BE2C (cell line): Measurements from ENCODE around the gene WDR91.

Source experiments
- DNase-seq: peaks from one replicate; pipeline ENCODE4 v3.0.0-alpha.2; 2020
- H3K27me3 ChIP-seq: fragments of 250-450 bp; sonication (Bioruptor Pico); 2 replicates; pipeline ENCODE4 v1.5.1; 2020; ENCODE audit warnings: mild to moderate bottlenecking
- H3K36me3 ChIP-seq: fragments of 250-450 bp; sonication (Bioruptor Pico); 2 replicates; pipeline ENCODE4 v1.5.1; 2020; ENCODE audit warnings: mild to moderate bottlenecking
- H3K4me1 ChIP-seq: fragments of 250-450 bp; sonication (Bioruptor Pico); 2 replicates; pipeline ENCODE4 v1.5.1; 2020
- H3K4me3 ChIP-seq: 2 replicates; pipeline ENCODE4 v1.5.1; 2011; ENCODE audit warnings: low read depth, low read length
- H3K9me3 ChIP-seq: fragments of 250-450 bp; sonication (Bioruptor Pico); 2 replicates; pipeline ENCODE4 v1.5.1; 2020
- CTCF ChIP-seq: IDR thresholded peaks from 2 replicates; pipeline ENCODE4 v1.5.1; 2012; ENCODE audit warnings: mild to moderate bottlenecking, low read depth, low read length

WDR91 gene

GRCh38 chr7:135192914-135193536 is 18.3 kb downstream of the WDR91 start:
- no peak for TF ChIP-seq CTCF
- H3K27me3 ChIP-seq: no peaks in the 10 kb centered on the region
- no peaks in the 10 kb centered on the region; the same call in 1 of the 2 replicates for H3K36me3 ChIP-seq
- no peaks in the 10 kb centered on the region for H3K4me1 ChIP-seq
- no peak for DNase-seq
- no peak overlapping the region for H3K4me3 ChIP-seq
- no peaks in the 10 kb centered on the region for H3K9me3 ChIP-seq

GRCh38 chr7:135190703-135191102 is 20.6 kb downstream of the WDR91 start:
- no peak overlapping the region for H3K4me3 ChIP-seq
- DNase-seq: no peak
- no peaks in the 10 kb centered on the region for H3K4me1 ChIP-seq
- H3K27me3 ChIP-seq: no peaks in the 10 kb centered on the region
- H3K9me3 ChIP-seq: no peaks in the 10 kb centered on the region
- no peaks in the 10 kb centered on the region; the same call in 1 of the 2 replicates for H3K36me3 ChIP-seq
- no peak for TF ChIP-seq CTCF

GRCh38 chr7:135189961-135190360 is 21.4 kb downstream of the WDR91 start:
- H3K9me3 ChIP-seq: no peaks in the 10 kb centered on the region
- H3K4me1 ChIP-seq: no peaks in the 10 kb centered on the region
- no peaks in the 10 kb centered on the region; the same call in 1 of the 2 replicates for H3K36me3 ChIP-seq
- DNase-seq: no peak
- no peak for TF ChIP-seq CTCF
- H3K4me3 ChIP-seq: no peak overlapping the region
- no peaks in the 10 kb centered on the region for H3K27me3 ChIP-seq

GRCh38 chr7:135189221-135189662 is 22.1 kb downstream of the WDR91 start:
- Histone ChIP-seq H3K9me3 (no peaks in the 10 kb centered on the region), H3K36me3 (no peaks in the 10 kb centered on the region; the same call in 1 of the 2 replicates), H3K4me1 (no peaks in the 10 kb centered on the region), H3K27me3 (no peaks in the 10 kb centered on the region), H3K4me3 (no peak overlapping the region)
- TF ChIP-seq CTCF: no peak
- DNase-seq: no peak

DNA sequence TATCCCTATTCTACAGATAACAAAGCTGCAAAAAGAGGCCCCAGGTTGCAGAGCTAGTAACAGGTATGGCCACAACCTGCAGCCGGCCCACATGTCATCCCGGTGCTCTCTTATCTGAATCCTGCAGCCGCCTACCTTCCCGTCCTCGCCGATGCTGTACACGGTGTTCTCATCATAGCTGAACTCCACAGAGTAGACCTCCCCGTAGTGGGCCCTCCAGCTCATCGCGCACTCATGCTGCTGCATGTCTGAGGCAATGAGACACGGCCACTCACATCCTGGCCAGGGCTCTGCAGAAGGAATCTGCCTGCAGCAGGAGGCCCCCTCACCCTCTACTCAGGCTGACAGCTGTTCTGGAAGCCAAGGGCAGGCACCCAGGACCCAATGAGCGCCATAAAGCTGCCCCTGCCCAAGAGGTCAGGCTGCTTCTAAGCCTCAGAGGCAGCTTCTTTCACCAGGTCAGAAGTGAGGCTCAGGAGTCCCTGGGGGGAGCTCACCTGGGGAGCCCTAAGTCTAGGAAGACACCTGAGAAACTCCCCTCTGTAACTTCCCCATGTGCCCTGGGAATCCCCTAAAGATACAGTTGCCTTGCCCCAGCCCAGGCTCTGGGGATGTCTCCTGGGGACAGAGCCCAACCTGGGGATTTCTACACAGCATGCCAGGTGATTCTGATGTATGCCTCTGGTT is 22.9 kb downstream of the WDR91 start:
- H3K4me1 ChIP-seq: no peaks in the 10 kb centered on the region
- H3K36me3 ChIP-seq: no peaks in the 10 kb centered on the region; the same call in 1 of the 2 replicates
- no peaks in the 10 kb centered on the region for H3K9me3 ChIP-seq
- H3K27me3 ChIP-seq: no peaks in the 10 kb centered on the region
- DNase-seq: no peak
- H3K4me3 ChIP-seq: no peak overlapping the region
- no peak for TF ChIP-seq CTCF

- Histone ChIP-seq H3K27me3 (no peaks in the 10 kb centered on the region), H3K4me1 (no peaks in the 10 kb centered on the region), H3K9me3 (no peaks in the 10 kb centered on the region), H3K36me3 (no peaks in the 10 kb centered on the region; the same call in 1 of the 2 replicates), H3K4me3 (no peak overlapping the region)
- no peak for DNase-seq
- no peak for TF ChIP-seq CTCF
These were observed 24.5 kb downstream of the WDR91 start for GRCh38 chr7:135186841-135187253.
